ENCODE measurements around the gene TXNRD2. TPM values are rescaled to one million over a fixed set of nuclear protein-coding genes. Genes with fewer than 3 reads are reported as not detected.

Gene TXNRD2
- polyA plus RNA-seq, 1 donor from 2014 or later: 4.1 TPM

GRCh38 chr22:19943082-19944026 lies 1.7 kb upstream of the TXNRD2 start:
- H3K27ac ChIP-seq (ENCODE audit: low read length): no peak overlapping the region
- no peaks in the 10 kb centered on the region for H4K20me1 ChIP-seq (ENCODE audit: insufficient read depth)
- H3K27me3 ChIP-seq (ENCODE audit: insufficient read depth, low read depth, low read length): no peaks in the 10 kb centered on the region
- no peak for TF ChIP-seq TAF1 (IDR thresholded peaks at IDR 0.05; ENCODE audit: low read depth)
- no peak for TF ChIP-seq REST (IDR thresholded peaks at IDR 0.05; ENCODE audit: borderline replicate concordance)
- no peak for TF ChIP-seq EZH2 (IDR thresholded peaks at IDR 0.05; ENCODE audit: borderline replicate concordance, insufficient read depth, low read length, poor library complexity, severe bottlenecking)
- TF ChIP-seq EP300 (conservative IDR thresholded peaks at IDR 0.05; ENCODE audit: poor library complexity, severe bottlenecking): no peak
- TF ChIP-seq, protein P1, sequence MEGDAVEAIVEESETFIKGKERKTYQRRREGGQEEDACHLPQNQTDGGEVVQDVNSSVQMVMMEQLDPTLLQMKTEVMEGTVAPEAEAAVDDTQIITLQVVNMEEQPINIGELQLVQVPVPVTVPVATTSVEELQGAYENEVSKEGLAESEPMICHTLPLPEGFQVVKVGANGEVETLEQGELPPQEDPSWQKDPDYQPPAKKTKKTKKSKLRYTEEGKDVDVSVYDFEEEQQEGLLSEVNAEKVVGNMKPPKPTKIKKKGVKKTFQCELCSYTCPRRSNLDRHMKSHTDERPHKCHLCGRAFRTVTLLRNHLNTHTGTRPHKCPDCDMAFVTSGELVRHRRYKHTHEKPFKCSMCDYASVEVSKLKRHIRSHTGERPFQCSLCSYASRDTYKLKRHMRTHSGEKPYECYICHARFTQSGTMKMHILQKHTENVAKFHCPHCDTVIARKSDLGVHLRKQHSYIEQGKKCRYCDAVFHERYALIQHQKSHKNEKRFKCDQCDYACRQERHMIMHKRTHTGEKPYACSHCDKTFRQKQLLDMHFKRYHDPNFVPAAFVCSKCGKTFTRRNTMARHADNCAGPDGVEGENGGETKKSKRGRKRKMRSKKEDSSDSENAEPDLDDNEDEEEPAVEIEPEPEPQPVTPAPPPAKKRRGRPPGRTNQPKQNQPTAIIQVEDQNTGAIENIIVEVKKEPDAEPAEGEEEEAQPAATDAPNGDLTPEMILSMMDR (IDR thresholded peaks at IDR 0.05; ENCODE audit: poor library complexity, severe bottlenecking): no peak
- TF ChIP-seq MXI1 (conservative IDR thresholded peaks at IDR 0.05; ENCODE audit: poor library complexity, severe bottlenecking): no peak
- no peak for TF ChIP-seq POLR2AphosphoS5 (IDR thresholded peaks at IDR 0.05)
- TF ChIP-seq SMC3 (conservative IDR thresholded peaks at IDR 0.05; ENCODE audit: poor library complexity): no peak
- no peak for TF ChIP-seq RAD21 (conservative IDR thresholded peaks at IDR 0.05)
- no peak overlapping the region for H3K9ac ChIP-seq (ENCODE audit: low read length)
- no peak overlapping the region for H2AFZ ChIP-seq (ENCODE audit: low read depth, low read length)
- H3K79me2 ChIP-seq (replicated peaks; ENCODE audit: insufficient read depth, low read length): no peaks in the 10 kb centered on the region
- no peaks in the 10 kb centered on the region for H3K36me3 ChIP-seq (ENCODE audit: insufficient read depth, low read length)
- no peaks in the 10 kb centered on the region for H3K9me3 ChIP-seq (ENCODE audit: low read length)
- H3F3A ChIP-seq (ENCODE audit: insufficient read depth, low read length, poor library complexity, severe bottlenecking): no peaks in the 10 kb centered on the region
- no peak overlapping the region for H3K4me2 ChIP-seq (ENCODE audit: low read length)
- no peaks in the 10 kb centered on the region for H3K9me2 ChIP-seq (ENCODE audit: insufficient read depth, low read length)
- peak overlapping the region; percentile 59 for H3K4me3 ChIP-seq (ENCODE audit: low read length)

DNA sequence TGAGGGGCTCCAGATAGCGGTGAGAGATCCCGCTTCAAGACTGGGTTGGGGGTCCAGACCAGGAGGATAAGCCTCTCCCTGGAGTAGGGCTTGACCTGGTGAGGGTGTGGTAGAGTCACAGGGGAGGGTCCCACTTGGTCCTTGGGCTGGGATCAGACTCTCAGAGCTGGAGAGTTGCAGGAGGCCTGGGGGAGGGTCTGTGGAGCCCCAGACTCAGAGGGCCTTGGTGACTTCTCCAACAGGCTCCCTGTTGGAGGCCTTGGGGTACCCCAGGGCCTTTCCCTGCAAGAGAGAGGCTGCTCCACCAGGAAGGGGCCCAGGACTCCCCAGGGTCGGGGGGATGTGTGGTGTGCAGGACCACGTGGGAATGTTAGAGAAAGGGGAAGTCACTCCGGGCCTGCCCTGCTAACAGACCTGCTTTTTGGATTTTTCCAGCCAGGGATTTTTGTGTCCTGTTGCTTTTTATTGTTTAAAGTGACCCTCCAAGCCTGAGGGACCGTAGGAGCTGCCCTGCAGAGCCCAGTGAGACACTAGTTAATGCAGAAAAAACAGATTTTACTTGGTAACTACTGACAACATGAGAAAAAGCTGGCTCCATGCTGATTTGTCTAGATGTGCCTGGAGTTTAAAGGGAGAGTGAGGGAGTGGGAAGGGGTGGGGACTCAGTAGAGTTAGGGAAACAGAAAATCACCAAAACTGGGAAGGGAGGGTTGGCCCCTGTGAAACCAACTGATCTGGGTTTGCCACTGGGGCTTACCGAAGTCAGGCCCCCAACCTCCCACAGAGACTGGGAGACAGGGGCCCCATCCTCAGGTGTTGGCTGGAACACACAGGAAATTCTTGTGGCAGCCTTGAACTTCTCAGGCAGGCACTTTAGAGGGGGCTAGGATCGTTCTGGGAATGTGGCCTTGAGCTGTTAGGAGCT lies 801 bp upstream of the TXNRD2 start:
- Histone ChIP-seq H3K9ac (ENCODE audit: low read length) (peak overlapping the region; percentile 53), H4K20me1 (ENCODE audit: insufficient read depth) (no peaks in the 10 kb centered on the region), H3K36me3 (ENCODE audit: insufficient read depth, low read length) (no peaks in the 10 kb centered on the region), H3K79me2 (replicated peaks; ENCODE audit: insufficient read depth, low read length) (no peaks in the 10 kb centered on the region), H3K4me3 (ENCODE audit: low read length) (peak overlapping the region; percentile 59), H3F3A (ENCODE audit: insufficient read depth, low read length, poor library complexity, severe bottlenecking) (no peaks in the 10 kb centered on the region), H3K9me2 (ENCODE audit: insufficient read depth, low read length) (no peaks in the 10 kb centered on the region), H3K4me2 (ENCODE audit: low read length) (no peak overlapping the region), H3K9me3 (ENCODE audit: low read length) (no peaks in the 10 kb centered on the region), H3K27ac (ENCODE audit: low read length) (no peak overlapping the region), H3K27me3 (ENCODE audit: insufficient read depth, low read depth, low read length) (no peaks in the 10 kb centered on the region), H2AFZ (ENCODE audit: low read depth, low read length) (no peak overlapping the region)
- TF ChIP-seq TAF1 (IDR thresholded peaks at IDR 0.05; ENCODE audit: low read depth) (no peak), SMC3 (conservative IDR thresholded peaks at IDR 0.05; ENCODE audit: poor library complexity) (no peak), POLR2AphosphoS5 (IDR thresholded peaks at IDR 0.05) (no peak), REST (IDR thresholded peaks at IDR 0.05; ENCODE audit: borderline replicate concordance) (no peak), EZH2 (IDR thresholded peaks at IDR 0.05; ENCODE audit: borderline replicate concordance, insufficient read depth, low read length, poor library complexity, severe bottlenecking) (no peak), RAD21 (conservative IDR thresholded peaks at IDR 0.05) (no peak), EP300 (conservative IDR thresholded peaks at IDR 0.05; ENCODE audit: poor library complexity, severe bottlenecking) (no peak), MXI1 (conservative IDR thresholded peaks at IDR 0.05; ENCODE audit: poor library complexity, severe bottlenecking) (no peak)
- TF ChIP-seq, protein P1 (IDR thresholded peaks at IDR 0.05; ENCODE audit: poor library complexity, severe bottlenecking): no peak
